Stimulated activated CD8-positive, alpha-beta memory T cell treated with anti-CD3 and anti-CD28 coated beads, Interleukin-12 subunit alpha, Interleukin-12 subunit beta, amount 100 ng/mL, for 1 hour (primary cell): ENCODE results near the gene GAS5.
A peak's percentile ranks its signal among the peaks of the same experiment; 100 is the strongest.
"Not testable (repeated sequence)": the region's sequence is repeated elsewhere in the genome, so short reads cannot be mapped to it uniquely, and the experiment has no call there.

Experiments
- DNase-seq: peaks from one replicate; pipeline ENCODE4 v3.0.0-alpha.2; 2020; ENCODE audit warnings: low read depth

GAS5 gene

DNA sequence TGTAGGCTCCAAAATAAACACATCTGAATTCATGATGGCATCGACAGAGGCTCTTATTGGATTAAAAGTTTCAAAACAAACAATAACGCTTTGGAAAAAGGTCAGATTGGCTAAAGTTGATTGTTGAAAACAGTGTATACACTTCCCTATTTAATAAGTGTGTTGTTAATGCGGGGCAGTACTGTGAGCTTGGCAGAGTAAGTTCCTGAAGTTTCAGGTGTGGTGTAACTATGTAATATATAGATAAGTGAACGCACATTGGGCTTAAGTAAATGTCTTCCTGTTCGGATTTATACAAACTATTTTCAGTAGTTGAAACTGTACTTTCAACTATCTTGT is 1.2 kb upstream of the GAS5 start:
- no peak for DNase-seq

DNA sequence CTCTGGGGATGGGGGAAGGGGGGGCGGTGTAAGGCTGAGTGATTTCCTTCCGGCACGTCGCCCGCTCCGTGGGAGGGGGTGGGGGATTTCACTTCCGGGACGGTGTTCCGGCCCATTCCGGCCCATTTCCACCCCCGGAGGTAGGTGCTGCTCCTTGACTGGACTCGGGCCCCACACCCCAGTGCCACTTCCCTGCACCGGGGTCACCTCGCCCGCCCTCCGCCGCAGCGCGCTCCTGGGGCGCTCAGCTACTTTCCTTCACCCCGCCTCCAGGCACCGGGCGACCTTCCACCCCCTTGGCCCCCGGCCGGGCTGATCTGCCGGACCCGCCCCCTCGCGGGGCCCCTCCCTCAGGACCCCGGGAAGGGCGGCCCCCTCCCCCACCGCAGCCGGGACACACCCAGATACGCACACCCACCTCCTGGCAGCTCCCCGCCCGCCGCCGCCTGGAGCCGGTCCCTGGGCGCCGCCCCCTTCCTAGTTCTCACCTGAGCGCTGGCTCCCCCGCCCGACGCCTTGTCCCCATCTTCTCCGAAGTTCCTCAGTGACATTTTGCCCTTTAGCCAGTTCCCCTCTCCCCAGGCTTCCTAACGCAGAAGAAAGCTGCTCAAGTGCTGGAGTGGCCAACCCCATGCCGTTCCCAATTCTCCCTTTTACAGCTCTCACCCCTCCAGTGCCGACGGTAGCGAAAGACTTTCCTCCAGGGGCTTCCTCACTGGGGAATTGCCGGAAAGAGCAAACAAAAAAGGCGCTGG is 654 bp upstream of the GAS5 start, which contains the start of gene ZBTB37:
ZBTB37 (plus strand) TSS at position 115 of the 755 bp plus-strand sequence. CDS start 1,846 bp downstream, outside the sequence.
- peak; percentile 85 for DNase-seq

DNA sequence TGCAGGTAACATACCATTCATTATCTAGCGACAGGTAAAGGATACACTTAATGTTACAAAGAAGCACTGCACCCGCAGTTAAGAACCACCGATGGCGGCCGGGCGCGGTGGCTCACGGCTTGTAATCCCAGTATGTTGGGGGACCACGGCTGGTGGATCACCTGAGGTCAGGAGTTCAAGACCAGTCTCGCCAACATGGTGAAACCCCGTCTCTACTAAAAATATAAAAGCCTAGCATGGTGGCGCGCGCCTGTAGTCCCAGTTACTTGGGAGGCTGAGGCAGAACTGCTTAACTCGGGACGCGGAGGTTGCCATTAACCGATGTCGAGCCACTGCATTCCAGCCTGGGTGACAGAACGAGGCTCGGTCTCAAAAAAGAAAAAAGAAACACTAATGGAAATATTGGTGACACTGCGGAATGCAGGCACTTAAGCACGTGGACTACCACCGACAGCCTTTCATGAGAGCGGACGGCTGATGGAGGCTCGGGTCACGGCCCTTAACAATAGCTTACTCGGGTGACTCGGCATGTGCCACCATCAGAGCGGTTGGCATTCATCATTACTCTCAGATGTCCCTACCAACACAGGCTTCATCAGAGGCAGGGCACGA is 542 bp downstream of the GAS5 start:
- DNase-seq: peak; percentile 29

DNA sequence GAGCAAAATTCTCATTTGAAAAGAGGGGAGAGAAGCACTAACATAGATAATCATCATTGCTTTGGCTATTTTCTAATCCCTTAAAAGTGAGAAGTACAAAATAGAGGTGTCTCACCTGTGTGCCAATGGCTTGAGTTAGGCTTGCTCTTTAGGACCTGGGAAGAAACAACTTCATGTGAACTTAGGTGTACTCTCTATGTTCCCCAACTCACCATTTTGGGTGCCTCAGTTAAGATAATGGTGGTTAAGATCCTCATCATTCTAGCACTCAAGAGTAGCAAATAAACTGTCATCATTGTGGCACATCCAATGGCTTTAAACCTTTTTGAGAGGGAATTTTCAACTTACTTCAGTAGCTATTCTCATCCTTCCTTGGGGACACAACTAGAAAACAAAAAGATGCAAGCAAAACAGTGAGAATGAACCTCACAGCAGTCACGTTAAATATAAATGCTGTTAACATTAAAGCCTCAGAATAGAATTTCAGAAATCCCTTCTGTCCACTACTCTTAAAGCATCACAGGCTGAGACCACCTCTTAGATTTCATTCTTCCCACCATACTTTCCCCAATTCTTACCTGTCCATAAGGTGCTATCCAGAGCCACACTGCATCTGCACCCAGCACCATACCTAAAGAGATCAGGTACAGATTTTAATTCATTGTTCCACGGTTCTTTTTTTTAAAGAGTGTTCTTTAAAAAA is 1.2 kb downstream of the GAS5 start:
- no peak for DNase-seq

DNA sequence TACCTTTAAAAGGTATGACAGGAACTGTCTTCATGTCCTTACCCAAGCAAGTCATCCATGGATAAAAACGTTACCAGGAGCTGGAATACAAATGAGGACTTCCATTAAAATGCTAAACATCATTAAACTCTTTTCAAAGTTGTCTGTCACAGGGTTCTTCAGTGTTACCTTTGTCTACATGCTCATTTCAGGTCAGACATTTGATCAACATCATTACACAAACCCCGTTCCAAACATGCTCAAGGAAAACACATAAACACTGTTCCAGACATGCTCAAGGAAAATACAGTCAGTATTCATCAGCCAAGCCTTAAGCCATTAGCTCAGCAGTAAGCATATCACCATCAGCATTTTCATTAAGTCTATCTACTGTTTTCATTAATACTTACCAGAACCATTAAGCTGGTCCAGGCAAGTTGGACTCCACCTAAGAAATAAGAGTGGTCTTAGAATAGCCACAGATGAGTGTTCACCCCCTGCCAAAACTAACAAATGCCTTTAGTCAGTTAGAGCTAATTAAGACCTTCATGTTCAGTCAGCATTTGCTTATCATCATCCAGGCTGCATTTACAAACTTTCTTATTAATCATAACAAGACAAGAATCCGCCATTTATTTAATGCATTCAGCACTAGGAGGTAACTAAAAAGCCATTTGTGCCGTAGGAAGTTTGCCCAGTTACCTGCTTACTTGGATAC is 2.2 kb downstream of the GAS5 start:
- DNase-seq: no peak

DNA sequence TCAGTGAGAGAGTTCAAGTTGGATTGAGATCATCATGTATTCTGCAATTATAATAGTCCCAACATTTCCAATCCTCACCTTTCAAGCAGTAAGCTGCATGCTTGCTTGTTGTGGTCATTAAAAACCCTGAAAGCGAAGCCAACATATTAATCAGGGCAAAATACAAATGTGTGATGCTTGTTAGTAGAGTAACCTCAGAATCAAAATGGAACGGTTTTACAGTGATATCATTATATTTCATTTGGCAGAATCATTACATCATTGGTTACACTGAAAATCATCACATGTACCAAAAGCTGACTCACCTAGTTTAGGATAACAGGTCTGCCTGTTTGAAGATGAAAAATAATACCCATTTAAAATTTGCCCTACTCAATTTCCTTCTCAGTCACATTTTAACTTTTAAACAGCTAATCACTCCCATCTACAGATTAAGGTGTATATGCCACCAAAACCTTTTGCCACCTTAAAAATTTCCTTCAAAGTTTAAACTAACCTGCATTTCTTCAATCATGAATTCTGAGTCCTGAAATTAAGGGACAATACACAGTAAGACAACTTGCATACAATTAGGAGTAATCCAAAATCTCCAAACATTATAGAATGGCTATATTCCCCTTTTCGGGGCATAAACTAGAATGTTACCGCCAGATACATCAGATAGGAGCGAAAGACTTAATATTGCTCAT is 3.5 kb downstream of the GAS5 start:
- DNase-seq: no peak

DNA sequence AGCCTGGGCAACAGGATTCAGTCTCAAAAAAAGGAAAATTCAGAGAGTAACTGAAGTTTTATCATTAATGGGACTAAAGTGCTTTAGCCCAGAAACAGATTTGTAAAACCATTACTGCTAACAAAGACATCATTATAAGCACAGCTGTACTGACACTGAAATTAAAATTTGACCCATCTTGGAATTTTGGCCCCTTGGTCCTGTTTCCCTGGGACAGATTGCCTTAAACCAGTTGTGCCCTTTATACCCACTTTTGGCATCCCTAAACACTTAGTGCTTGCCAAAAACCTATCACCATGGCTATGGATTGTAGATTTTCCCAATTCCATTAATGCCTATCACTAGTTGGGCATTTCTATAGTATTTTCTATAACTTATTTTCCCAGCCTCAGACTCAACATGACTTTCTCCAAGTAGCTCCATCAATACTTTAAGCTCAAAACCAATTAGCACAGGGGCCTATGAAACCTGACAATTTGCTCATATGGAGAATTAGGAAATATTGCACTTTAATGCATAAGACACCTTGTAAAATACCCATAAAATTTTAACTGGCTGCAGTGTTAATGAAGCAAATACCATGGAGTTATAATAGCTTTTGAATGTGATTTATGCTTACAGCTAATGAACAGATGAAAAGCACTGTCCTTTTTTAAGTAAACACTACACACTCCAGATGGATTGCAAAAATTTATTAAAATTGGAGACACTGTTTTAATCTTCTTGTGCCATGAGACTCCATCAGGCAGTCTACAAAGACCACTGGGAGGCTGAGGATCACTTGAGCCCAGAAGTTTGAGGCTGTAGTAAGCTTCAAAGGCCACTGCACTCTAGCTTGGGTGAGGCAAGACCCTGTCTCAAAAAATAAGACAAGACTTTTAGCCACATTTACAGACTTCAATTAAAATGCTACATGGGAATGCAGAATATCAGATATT is 4.3 kb downstream of the GAS5 start:
- DNase-seq: no peak

DNA sequence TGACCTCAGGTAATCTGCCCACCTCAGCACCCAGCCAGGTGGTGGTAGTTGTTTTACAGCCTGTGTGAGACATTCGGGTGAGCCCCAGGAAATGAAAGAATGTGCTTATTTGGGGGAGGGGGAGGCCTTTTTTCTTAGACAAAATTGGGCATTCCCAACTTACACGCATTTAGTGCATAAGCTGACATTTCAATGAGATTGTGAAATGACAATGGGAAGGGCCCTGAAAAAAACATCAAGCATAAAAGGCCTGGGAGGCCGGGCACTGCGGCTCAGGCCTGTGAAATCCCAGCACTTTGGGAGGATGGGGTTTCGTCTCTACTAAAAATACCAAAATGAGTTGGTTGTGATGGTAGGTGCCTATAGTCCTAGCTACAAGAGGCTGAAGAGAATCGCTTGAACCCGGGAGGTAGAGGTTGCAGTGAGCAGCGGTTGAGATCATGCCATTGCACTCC is 5.0 kb downstream of the GAS5 start:
- DNase-seq: no peak

DNA sequence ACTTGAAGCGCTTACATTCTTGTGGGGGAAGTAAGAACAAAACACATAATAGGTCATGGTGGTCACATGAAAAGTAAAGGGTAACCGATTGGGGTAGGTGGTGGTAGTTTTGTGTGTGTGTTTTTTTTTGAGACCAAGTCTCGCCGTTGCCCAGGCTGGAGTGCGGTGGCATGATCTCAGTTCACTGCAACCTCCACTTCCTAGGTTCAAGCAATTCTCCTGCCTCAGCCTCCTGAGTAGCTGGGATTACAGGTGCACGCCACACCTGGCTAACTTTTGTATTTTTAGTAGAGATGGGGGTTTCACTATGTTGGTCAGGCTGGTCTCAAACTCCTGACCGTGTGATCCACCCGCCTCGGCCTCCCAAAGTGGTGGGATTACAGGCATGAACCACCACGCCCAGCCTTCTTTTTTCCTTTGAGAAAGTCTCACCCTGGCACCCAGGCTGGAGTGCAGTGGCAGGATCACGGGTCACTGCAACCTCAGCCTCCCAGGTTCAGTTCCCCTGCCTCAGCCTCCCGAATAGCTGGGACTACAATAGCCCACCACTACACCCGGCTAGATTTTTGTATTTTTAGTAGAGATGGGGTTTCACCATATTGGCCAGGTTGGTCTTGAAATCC is 5.5 kb downstream of the GAS5 start:
- not testable (repeated sequence) for DNase-seq

DNA sequence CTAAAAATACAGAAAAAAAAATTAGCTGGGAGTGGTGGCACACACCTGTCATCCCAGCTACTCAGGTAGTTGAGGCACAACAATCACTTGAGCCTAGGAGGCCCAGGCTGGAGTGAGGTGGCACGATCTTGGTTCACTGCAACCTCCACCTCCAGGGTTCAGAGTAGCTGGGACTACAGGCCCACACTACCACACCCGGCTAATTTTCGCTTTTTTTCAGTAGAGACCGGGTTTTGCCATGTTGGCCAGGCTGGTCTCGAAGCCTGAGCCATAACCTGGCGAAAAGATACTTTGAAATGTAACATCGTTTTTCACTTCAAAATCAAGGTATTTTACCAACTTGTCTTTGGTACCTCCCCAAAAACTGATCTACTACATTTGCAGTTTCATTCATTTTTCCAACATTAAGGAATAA is 6.1 kb downstream of the GAS5 start:
- DNase-seq: no peak

DNA sequence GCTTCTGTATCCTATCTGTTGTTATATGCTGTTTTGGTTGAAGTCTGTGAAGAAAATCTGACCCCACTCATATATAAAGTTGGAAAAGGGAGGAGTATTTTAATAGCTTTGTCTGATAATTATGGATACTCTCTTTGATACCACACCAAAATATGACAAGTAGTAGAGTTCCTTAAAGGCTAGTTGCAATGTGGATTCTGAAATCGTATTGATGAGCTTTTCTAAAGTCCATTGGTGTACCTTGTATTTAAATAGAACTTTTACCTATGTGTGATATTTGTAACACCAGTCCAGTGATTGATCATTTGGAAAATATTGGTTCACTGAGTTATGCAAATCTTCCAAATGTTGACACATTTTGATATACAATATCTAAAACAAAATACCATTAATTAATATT is 7.7 kb downstream of the GAS5 start:
- no peak for DNase-seq

DNA sequence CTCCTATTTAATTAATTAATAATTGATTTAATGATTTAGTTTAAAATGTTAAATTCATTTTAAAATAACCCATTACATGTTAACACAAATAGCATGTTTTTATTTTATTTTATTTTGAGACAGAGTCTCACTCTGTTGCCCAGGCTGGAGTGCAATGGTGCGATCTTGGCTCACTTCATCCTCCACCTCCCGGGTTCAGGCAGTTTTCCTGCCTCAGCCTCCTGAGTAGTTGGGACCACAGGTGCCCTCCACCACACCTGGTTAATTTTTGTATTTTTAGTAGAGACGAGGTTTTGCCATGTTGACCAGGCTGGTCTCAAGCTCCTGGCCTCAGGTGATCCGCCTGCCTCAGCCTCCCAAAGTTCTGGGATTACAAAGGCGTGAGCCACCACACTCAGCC is 8.2 kb downstream of the GAS5 start:
- not testable (repeated sequence) for DNase-seq

DNA sequence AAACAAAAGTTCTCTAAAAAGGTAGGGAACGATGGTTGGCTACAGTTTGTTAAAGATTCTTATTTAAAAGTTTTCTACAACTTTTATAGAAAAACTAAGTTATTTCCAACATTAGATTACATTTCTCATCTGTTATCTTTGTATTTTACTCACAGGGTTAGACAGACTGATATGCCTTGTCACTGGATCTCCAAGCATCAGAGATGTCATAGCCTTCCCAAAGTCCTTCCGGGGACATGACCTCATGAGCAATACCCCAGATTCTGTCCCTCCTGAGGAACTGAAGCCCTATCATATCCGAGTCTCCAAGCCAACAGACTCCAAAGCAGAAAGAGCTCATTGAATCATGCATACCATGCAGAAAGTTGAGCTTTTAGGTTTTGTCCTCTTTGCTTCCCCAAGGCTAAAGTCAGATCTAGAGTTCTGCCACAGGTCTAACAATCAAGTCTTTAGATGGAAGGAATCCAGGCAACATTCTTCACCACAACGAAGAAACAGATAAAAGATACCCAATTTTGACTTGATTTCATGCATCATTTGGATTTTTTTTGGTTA is 10.3 kb downstream of the GAS5 start:
- no peak for DNase-seq

DNA sequence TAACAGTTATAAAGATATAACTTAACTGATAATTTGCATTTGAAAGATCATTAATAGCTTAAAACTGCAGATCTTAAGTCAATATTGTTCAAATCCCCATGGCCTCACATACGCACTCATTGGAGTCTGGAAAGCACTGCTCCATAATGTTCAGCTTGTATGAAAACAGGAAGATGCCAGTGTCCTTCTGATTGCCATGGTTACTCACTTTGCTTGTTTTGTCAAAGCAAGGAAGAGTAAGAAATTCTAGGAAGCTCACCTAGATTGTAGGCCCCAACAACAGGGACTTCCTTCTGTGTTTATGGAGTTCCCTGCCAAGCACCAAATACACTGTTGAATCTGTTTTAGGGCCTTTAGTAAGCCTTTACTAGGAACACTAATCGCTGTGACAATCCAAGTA is 10.9 kb downstream of the GAS5 start:
- DNase-seq: no peak

DNA sequence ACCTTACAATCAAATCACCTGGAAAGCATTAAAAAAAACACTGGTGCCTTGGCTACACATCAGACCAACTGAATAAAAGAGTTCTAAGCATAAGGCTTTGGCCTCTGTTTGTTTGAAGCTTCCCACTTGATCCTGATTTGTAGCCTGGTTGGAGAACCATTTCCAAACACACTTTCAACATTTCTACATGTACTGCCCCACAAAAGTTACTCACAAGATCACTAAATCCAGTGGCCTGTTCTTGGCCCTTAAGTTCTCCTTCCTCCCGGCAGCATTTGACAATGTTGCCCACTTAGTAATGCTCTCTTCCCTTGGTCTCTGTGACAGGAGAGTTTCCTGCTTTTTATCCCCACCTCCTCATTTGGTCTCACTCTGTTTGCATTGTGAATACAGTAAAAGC is 11.8 kb downstream of the GAS5 start:
- no peak for DNase-seq

DNA sequence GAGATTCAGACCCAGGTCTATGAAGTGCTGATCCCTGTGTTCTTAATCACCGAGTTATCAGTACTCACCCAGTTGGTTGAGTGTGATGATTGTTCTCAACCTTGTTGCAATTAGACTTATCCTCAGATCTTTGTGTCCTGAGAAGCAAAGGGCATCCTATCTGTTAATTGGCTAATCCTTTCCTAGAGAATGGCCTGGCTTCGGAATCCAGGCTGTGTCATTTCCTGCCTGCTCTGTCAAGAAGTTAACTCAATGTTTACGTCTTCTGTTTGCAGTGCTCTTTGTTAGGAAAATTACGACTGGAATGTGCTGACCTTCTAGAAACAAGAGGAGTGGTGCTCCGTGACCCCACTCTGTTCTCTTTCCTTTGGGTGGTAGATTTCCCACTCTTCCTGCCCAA is 14.7 kb downstream of the GAS5 start:
- DNase-seq: no peak

DNA sequence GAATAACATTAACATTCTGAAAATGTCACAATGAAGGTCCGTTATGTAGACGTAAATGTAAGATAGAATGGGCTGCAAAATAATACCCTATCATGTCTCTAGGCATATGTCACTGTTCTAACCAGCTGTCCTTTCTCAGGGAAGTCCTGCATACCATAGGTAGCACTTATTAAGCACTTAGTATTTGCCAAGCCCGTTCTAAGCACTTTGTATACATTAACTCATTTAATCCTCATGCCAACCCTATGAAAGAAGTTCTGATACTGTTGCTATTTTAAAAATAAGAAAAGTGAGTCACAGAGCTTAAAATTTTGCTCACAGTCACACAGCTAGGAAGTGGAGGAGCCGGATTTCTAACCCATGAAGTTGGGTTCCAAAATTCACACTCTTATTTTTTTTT is 15.7 kb downstream of the GAS5 start:
- no peak for DNase-seq

DNA sequence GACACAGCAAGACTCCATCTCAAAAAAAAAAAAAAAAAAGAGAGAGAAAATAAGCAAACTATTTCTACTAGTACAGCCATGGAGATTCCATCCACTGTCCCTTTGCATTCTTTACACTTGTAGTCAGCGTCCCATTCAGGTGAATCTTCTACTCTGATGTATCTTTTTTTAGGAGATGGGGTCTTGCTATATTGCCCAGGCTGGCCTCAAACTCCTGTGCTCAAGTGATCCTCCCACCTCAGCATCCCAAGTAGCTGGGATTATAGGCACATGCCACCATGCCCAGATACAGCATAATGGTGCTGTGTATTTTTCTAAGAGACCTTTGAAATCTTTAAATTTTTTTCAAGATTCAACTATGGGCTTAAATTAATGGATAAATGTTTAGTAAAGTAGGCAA is 35.0 kb downstream of the GAS5 start:
- DNase-seq: no peak

DNA sequence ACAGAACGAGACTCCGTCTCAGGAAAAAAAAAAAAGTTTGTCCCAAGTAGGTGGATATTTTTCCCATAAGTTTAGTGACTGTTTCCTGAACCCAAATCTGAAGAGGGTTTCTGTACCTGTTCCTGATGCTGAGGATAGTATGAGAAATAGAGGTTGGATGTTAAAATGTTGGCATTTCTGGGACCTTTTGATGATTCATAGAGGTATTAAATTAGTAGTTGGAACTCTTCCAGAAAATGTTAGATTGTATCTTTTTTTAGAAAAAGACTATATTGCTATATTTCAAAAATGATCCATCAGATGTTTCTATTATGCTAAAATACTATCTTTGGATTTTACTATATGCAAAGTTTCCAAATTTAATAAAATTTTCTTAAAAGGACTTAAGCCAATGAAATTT is 40.2 kb downstream of the GAS5 start:
- no peak for DNase-seq
